ENCODE data around the gene STAT3.

The STAT3 gene

DNA sequence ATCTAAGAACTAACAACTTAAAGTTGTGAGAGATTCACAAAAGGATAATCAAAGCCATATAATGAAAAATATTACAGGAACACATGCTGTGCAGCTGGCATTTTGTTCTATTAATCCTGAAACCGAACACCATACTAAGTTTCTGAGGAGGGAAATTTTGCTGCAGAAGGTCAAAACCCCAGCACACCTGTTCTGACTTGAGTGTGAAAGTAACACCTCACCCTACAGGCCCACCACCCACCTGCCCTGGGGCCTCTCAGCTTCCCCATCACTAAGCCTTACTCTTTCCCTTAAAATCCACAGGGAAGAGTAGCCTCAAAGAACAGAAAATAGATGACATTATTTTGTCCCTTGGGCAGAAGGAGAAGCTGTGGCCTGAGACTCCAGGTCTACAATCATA, 55.2 kb downstream of the STAT3 start:
- H3K4me2 ChIP-seq (ENCODE audit: insufficient read depth, low read length): no peak overlapping the region
- no peaks in the 10 kb centered on the region for H3K27me3 ChIP-seq (ENCODE audit: insufficient read depth, low read length, poor library complexity)
- no peaks in the 10 kb centered on the region for H4K20me1 ChIP-seq (ENCODE audit: insufficient read depth, low read length)
- no peak for DNase-seq
- ATAC-seq (ENCODE audit: insufficient read depth, low read depth): no peak
- H3K79me2 ChIP-seq (ENCODE audit: insufficient read depth, low read length): no peaks in the 10 kb centered on the region
- peaks cover 49% of the 10 kb centered on the region for H3K36me3 ChIP-seq (ENCODE audit: insufficient read depth, low read length)
- H3K9me3 ChIP-seq (ENCODE audit: insufficient read depth, low read length, severe bottlenecking): no peaks in the 10 kb centered on the region
- H2AFZ ChIP-seq (ENCODE audit: low read depth, low read length): no peak overlapping the region
- H3K27ac ChIP-seq (ENCODE audit: low read length): no peak overlapping the region
- TF ChIP-seq, protein P1, sequence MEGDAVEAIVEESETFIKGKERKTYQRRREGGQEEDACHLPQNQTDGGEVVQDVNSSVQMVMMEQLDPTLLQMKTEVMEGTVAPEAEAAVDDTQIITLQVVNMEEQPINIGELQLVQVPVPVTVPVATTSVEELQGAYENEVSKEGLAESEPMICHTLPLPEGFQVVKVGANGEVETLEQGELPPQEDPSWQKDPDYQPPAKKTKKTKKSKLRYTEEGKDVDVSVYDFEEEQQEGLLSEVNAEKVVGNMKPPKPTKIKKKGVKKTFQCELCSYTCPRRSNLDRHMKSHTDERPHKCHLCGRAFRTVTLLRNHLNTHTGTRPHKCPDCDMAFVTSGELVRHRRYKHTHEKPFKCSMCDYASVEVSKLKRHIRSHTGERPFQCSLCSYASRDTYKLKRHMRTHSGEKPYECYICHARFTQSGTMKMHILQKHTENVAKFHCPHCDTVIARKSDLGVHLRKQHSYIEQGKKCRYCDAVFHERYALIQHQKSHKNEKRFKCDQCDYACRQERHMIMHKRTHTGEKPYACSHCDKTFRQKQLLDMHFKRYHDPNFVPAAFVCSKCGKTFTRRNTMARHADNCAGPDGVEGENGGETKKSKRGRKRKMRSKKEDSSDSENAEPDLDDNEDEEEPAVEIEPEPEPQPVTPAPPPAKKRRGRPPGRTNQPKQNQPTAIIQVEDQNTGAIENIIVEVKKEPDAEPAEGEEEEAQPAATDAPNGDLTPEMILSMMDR (IDR thresholded peaks at IDR 0.05; ENCODE audit: borderline replicate concordance, extremely low read depth, low read length, poor library complexity, severe bottlenecking): no peak
- no peak for TF ChIP-seq EZH2 (IDR thresholded peaks at IDR 0.05; ENCODE audit: borderline replicate concordance, low read depth, low read length, severe bottlenecking)
- H3K4me3 ChIP-seq (ENCODE audit: low read depth in 1 of 2, low read length in 2 of 2): no peak overlapping the region
- H3K9ac ChIP-seq (ENCODE audit: low read depth, low read length): no peak overlapping the region
- no peaks in the 10 kb centered on the region for H3K4me1 ChIP-seq (ENCODE audit: insufficient read depth, low read length)

DNA sequence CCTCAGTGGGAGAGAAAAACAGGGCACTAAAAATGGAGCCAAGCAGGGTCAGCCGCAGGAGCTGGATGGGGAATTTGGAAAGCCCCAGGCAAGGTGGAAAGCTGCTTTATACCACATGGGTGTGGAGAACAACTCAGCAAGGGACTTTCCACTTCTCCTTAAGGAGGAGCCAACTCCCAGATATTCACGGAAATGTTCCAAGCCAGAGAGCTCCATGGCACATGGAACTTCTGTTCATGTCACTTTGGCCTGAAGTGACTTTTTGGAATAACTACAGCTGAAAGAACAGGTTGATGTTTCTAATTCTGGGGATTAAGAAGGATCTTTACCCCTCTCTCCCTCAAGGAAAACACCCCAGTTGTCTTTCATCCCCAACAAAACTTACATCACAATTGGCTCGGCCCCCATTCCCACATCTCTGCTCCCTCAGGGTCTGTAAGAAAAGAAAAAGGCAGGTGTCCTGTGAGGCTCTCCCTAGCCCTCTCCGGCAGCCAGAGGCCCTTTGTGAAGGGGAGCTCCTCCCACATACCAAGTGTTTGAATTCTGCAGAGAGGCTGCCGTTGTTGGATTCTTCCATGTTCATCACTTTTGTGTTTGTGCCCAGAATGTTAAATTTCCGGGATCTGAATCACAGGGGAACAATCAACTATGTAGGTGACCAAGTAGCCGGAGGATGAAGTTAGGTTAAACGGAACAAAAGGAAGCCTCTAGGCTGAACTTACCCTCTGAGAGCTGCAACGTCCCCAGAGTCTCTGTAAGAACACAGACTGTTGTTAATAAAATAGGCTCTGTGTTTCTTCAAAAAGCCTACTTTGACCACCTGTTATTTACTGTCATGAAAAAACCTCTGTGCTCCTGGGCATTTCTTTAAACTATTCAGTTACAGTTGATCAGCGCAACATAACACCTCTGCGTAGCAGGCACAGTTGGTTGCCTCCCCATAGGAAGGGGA, 58.9 kb downstream of the STAT3 start:
- H3K27me3 ChIP-seq (ENCODE audit: insufficient read depth, low read length, poor library complexity): no peaks in the 10 kb centered on the region
- H3K9ac ChIP-seq (ENCODE audit: low read depth, low read length): no peak overlapping the region
- no peak overlapping the region for H3K4me2 ChIP-seq (ENCODE audit: insufficient read depth, low read length)
- TF ChIP-seq, protein P1 (IDR thresholded peaks at IDR 0.05; ENCODE audit: borderline replicate concordance, extremely low read depth, low read length, poor library complexity, severe bottlenecking): no peak
- no peak for TF ChIP-seq EZH2 (IDR thresholded peaks at IDR 0.05; ENCODE audit: borderline replicate concordance, low read depth, low read length, severe bottlenecking)
- no peak overlapping the region for H3K4me3 ChIP-seq (ENCODE audit: low read depth in 1 of 2, low read length in 2 of 2)
- H3K4me1 ChIP-seq (ENCODE audit: insufficient read depth, low read length): no peaks in the 10 kb centered on the region
- peaks cover 28% of the 10 kb centered on the region for H3K36me3 ChIP-seq (ENCODE audit: insufficient read depth, low read length)
- no peak overlapping the region for H2AFZ ChIP-seq (ENCODE audit: low read depth, low read length)
- no peaks in the 10 kb centered on the region for H3K9me3 ChIP-seq (ENCODE audit: insufficient read depth, low read length, severe bottlenecking)
- DNase-seq (no peak), ATAC-seq (ENCODE audit: insufficient read depth, low read depth) (no peak)
- H3K79me2 ChIP-seq (ENCODE audit: insufficient read depth, low read length): no peaks in the 10 kb centered on the region
- H3K27ac ChIP-seq (ENCODE audit: low read length): no peak overlapping the region
- H4K20me1 ChIP-seq (ENCODE audit: insufficient read depth, low read length): no peaks in the 10 kb centered on the region

DNA sequence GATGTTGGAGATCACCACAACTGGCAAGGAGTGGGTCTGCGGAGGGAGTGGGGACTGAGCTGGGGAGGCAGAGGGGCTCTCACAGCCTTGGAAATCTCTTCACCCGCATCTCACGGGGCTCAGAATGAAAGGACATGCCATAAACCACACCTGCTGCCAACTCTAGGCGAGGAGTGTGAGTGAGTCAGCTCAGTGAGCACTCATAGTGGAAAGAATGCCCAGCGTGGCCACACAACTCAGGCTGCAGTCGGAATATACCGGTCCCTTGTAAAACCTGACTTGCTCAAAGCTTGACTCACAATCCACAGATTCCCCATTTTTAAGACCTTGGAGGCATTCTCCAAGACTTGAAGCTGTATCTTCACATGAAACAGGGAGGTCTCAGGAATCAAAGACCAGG, 63.2 kb downstream of the STAT3 start:
- no peaks in the 10 kb centered on the region for H3K9me3 ChIP-seq (ENCODE audit: insufficient read depth, low read length, severe bottlenecking)
- no peaks in the 10 kb centered on the region for H3K79me2 ChIP-seq (ENCODE audit: insufficient read depth, low read length)
- no peak overlapping the region for H3K4me3 ChIP-seq (ENCODE audit: low read depth in 1 of 2, low read length in 2 of 2)
- no peak overlapping the region for H2AFZ ChIP-seq (ENCODE audit: low read depth, low read length)
- H3K9ac ChIP-seq (ENCODE audit: low read depth, low read length): no peak overlapping the region
- no peak for TF ChIP-seq EZH2 (IDR thresholded peaks at IDR 0.05; ENCODE audit: borderline replicate concordance, low read depth, low read length, severe bottlenecking)
- TF ChIP-seq, protein P1 (IDR thresholded peaks at IDR 0.05; ENCODE audit: borderline replicate concordance, extremely low read depth, low read length, poor library complexity, severe bottlenecking): no peak
- H3K27ac ChIP-seq (ENCODE audit: low read length): no peak overlapping the region
- DNase-seq: no peak
- peaks cover 13% of the 10 kb centered on the region for H3K36me3 ChIP-seq (ENCODE audit: insufficient read depth, low read length)
- peaks cover 8% of the 10 kb centered on the region for H3K4me1 ChIP-seq (ENCODE audit: insufficient read depth, low read length)
- no peaks in the 10 kb centered on the region for H4K20me1 ChIP-seq (ENCODE audit: insufficient read depth, low read length)
- ATAC-seq (ENCODE audit: insufficient read depth, low read depth): no peak
- no peaks in the 10 kb centered on the region for H3K27me3 ChIP-seq (ENCODE audit: insufficient read depth, low read length, poor library complexity)
- H3K4me2 ChIP-seq (ENCODE audit: insufficient read depth, low read length): no peak overlapping the region
